ENCODE data around the gene OR3A2. TPM values are rescaled to one million over a fixed set of nuclear protein-coding genes. Genes with fewer than 3 reads are reported as not detected.
"Not testable (repeated sequence)": the region's sequence is repeated elsewhere in the genome, so short reads cannot be mapped to it uniquely, and the experiment has no call there.

The OR3A2 gene
- total RNA-seq, 1 donor from 2014 or later: 0.62 TPM

DNA sequence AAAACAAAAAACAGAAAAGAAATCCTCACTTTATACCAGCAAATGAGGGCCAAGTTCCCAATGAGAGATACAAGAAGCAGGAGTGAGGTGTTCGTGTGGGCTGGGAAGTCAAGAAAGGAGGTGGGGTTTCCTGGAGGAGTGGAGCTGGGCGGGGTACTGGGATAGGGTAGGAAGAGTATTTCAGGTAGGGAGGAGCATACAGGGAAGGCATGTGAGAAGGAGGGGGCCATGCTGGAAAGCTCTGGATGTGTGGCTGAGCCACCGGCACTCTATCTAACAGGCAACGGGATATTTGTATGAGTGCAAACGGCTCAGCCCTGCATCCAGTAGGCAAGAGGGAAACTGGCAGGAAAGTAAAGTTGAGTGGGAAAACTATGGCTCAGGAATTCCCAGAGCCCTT lies 4.2 kb downstream of the OR3A2 start:
- intact Hi-C loops (cut with micrococcal nuclease): no loop called here
- Mint-ChIP-seq H3K27ac (no peak overlapping the region), H3K27me3 (ENCODE audit: low read depth) (peaks cover 5% of the 10 kb centered on the region), H3K4me3 (ENCODE audit: low read depth) (no peak overlapping the region), H3K36me3 (ENCODE audit: low read depth) (no peaks in the 10 kb centered on the region), H3K4me1 (ENCODE audit: low read depth) (no peaks in the 10 kb centered on the region), H3K9me3 (no peaks in the 10 kb centered on the region)
- DNase-seq (ENCODE audit: low spot score): no peak

DNA sequence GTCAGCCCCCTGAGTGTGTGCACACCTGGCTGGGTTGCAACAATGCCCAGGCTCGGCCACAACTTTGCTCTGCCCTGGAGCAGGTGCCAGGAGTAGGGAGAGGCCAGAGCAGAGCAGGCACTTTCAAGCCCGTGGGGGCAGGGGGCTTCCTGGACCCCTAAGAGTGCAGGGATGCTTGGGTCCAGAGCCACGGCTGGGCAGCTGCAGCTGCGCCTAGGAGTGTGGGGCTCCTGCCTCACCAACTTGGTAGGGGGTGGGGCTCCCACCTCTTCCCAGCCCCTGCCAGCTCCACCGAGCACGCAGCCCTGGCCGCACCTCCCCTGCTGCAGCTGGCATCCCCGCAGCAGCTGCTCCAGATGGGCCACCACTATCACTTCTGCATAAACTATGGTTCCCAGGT lies 7.8 kb downstream of the OR3A2 start:
- Mint-ChIP-seq H3K4me3 (ENCODE audit: low read depth) (no peak overlapping the region), H3K9me3 (peaks cover 19% of the 10 kb centered on the region), H3K27ac (no peak overlapping the region), H3K4me1 (ENCODE audit: low read depth) (no peaks in the 10 kb centered on the region), H3K27me3 (ENCODE audit: low read depth) (no peaks in the 10 kb centered on the region), H3K36me3 (ENCODE audit: low read depth) (no peaks in the 10 kb centered on the region)
- intact Hi-C loops (cut with micrococcal nuclease): no loop called here
- DNase-seq (ENCODE audit: low spot score): no peak

DNA sequence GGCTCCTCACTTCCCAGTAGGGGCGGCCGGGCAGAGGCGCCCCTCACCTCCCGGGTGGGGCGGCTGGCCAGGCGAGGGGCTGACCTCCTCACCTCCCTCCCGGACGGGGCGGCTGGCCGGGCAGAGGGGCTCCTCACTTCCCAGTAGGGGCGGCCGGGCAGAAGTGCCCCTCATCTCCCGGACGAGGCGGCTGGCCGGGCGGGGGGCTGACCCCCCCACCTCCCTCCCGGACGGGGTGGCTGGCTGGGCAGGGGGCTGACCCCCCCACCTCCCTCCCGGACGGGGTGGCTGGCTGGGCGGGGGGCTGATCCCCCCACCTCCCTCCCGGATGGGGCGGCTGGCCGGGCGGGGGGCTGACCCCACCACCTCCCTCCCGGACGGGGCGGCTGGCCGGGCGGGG lies 14.9 kb downstream of the OR3A2 start:
- DNase-seq (ENCODE audit: low spot score); H3K27me3 Mint-ChIP-seq (ENCODE audit: low read depth); H3K36me3 Mint-ChIP-seq (ENCODE audit: low read depth); intact Hi-C loops (cut with micrococcal nuclease); H3K4me1 Mint-ChIP-seq (ENCODE audit: low read depth); H3K27ac Mint-ChIP-seq; H3K4me3 Mint-ChIP-seq (ENCODE audit: low read depth): not testable (repeated sequence)
- peaks cover 31% of the 10 kb centered on the region for H3K9me3 Mint-ChIP-seq

DNA sequence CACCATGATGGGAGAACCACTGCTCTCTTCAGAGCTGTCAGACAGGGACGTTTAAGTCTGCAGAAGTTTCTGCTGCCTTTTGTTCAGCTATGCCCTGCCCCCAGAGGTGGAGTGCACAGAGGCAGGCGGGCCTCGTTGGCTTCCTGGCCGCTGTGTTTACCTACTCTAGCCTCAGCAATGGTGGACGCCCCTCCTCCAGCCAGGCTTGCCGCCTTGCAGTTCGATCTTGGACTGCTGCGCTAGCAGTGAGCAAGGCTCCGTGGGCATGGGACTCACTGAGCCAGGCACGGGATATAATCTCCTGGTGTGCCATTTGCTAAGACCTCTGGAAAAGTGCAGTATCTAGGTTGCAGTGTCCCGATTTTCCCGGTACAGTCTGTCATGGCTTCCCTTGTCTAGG lies 43.3 kb downstream of the OR3A2 start:
- H3K4me3 Mint-ChIP-seq (ENCODE audit: low read depth); H3K27me3 Mint-ChIP-seq (ENCODE audit: low read depth); H3K9me3 Mint-ChIP-seq; intact Hi-C loops (cut with micrococcal nuclease); H3K36me3 Mint-ChIP-seq (ENCODE audit: low read depth); H3K27ac Mint-ChIP-seq; H3K4me1 Mint-ChIP-seq (ENCODE audit: low read depth); DNase-seq (ENCODE audit: low spot score): not testable (repeated sequence)

DNA sequence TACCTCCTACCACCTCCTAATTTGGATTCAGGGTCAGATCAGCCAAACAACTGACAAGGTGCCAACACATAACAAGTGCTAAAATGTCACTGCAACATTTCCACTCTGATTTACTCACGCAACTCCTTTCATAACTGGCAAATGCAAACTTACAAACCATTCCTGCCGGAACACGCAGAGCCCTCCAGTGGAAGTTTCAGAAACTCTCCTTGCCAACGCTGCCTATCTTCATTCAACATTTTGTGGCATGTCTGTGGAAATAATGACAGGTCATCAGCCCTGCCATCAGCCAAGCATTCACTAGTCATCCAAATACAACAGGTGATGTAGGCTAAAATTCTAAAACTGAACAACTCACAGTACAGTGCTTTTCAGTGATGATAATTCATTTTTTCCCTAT lies 50.2 kb downstream of the OR3A2 start:
- Mint-ChIP-seq H3K36me3 (ENCODE audit: low read depth) (no peaks in the 10 kb centered on the region), H3K4me3 (ENCODE audit: low read depth) (no peak overlapping the region), H3K9me3 (peaks cover 11% of the 10 kb centered on the region), H3K4me1 (ENCODE audit: low read depth) (no peaks in the 10 kb centered on the region), H3K27me3 (ENCODE audit: low read depth) (no peaks in the 10 kb centered on the region), H3K27ac (no peak overlapping the region)
- DNase-seq (ENCODE audit: low spot score): no peak
- intact Hi-C loops (cut with micrococcal nuclease): no loop called here

DNA sequence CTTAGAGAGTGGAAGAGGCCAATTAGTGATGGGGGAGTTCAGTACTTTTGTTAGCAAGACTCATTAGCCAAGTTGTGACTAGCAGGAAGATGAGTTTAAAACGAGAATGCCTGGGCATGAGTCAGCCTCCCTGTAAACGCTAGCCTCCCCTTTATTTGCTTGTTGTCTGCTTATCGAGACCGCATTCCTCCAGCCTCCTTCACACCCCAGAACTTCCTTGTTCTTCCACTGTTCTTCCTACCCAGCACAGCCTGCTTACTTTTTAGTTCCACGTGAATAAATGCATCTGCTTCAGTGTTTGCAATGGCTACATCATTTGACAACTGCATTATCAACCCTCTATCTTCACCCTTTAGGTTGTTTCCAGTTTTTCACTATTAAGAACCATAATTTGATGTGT lies 67.8 kb downstream of the OR3A2 start:
- Mint-ChIP-seq H3K36me3 (ENCODE audit: low read depth) (no peaks in the 10 kb centered on the region), H3K4me3 (ENCODE audit: low read depth) (no peak overlapping the region), H3K27me3 (ENCODE audit: low read depth) (no peaks in the 10 kb centered on the region), H3K4me1 (ENCODE audit: low read depth) (no peaks in the 10 kb centered on the region), H3K27ac (no peak overlapping the region), H3K9me3 (peaks cover 5% of the 10 kb centered on the region)
- no peak for DNase-seq (ENCODE audit: low spot score)
- intact Hi-C loops (cut with micrococcal nuclease): no loop called here

DNA sequence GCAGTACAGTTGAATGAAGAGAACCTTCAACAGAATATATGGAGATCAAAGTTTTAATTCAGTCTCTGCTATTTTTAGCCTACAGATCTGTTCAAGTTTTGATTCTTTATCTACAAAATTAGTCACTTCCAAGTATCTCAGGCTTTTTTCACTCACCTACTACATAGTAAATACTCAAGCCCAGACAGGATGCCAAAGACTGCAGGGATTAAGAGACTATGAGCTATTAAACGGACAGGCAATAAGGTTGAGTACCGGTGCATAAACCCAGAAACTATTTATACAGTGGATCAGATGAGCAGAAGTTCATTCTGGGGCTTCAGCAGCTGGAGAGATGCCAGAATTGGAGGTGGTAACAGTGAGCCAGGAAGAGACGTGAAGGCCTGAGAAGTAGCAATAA lies 69.3 kb downstream of the OR3A2 start:
- no peak for DNase-seq (ENCODE audit: low spot score)
- no peaks in the 10 kb centered on the region for H3K9me3 Mint-ChIP-seq
- no peak overlapping the region for H3K27ac Mint-ChIP-seq
- H3K27me3 Mint-ChIP-seq (ENCODE audit: low read depth): no peaks in the 10 kb centered on the region
- H3K4me3 Mint-ChIP-seq (ENCODE audit: low read depth): no peak overlapping the region
- intact Hi-C loops (cut with micrococcal nuclease): no loop called here
- H3K4me1 Mint-ChIP-seq (ENCODE audit: low read depth): no peaks in the 10 kb centered on the region
- H3K36me3 Mint-ChIP-seq (ENCODE audit: low read depth): no peaks in the 10 kb centered on the region

DNA sequence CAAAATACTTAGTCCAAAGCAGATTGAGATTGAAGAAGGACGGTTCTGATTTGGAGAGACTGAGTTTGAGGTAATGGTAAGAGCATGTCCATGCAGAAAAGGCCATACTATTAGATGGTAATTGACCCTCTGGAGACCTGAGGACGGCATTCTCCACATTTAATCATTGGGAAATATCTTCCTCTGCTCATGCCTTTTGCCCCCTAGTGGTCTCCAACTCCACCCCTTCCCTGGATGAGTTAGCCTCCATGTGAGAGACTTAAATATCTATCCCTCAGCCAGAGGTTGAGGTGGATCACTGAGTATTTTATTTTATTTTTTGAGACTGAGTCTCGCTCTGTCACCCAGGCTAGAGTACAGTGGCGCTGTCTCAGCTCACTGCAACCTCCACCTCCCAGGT lies 77.5 kb downstream of the OR3A2 start:
- intact Hi-C loops (cut with micrococcal nuclease): no loop called here
- no peak for DNase-seq (ENCODE audit: low spot score)
- Mint-ChIP-seq H3K4me3 (ENCODE audit: low read depth) (no peak overlapping the region), H3K9me3 (no peaks in the 10 kb centered on the region), H3K27me3 (ENCODE audit: low read depth) (no peaks in the 10 kb centered on the region), H3K4me1 (ENCODE audit: low read depth) (no peaks in the 10 kb centered on the region), H3K27ac (no peak overlapping the region), H3K36me3 (ENCODE audit: low read depth) (no peaks in the 10 kb centered on the region)

DNA sequence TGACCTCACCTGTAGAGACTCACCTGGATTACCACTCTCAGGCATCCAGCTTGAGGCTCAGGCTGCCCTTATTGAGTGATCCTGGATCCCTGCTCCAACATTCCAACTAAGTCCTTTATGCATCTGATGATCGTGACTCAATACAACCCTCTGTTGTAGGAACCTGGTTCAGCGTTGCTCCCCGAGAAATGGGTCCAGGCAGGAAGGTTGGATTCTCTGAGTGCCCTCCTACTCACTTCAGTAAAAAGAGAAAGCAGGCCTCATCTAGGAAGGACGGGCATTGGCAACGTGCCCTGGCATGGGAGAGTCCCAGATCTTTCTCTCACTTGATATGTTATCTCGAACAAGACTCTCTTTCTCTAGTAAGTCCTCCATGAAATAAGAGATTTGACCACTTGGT lies 87.8 kb downstream of the OR3A2 start, which contains the start of gene OR3A1:
Gene OR3A1, minus strand, starts transcription at position 101 of the 400 bp plus-strand sequence. CDS start 5,778 bp downstream, outside the sequence.
- H3K4me3 Mint-ChIP-seq (ENCODE audit: low read depth): no peak within 1 kb of the TSS
- no peaks in the 10 kb centered on the region for H3K36me3 Mint-ChIP-seq (ENCODE audit: low read depth)
- intact Hi-C loops (cut with micrococcal nuclease): no loop called here
- no peak for DNase-seq (ENCODE audit: low spot score)
- peaks cover 2% of the 10 kb centered on the region for H3K27me3 Mint-ChIP-seq (ENCODE audit: low read depth)
- H3K9me3 Mint-ChIP-seq: no peaks in the 10 kb centered on the region
- H3K4me1 Mint-ChIP-seq (ENCODE audit: low read depth): no peaks in the 10 kb centered on the region
- no peak within 1 kb of the TSS for H3K27ac Mint-ChIP-seq

DNA sequence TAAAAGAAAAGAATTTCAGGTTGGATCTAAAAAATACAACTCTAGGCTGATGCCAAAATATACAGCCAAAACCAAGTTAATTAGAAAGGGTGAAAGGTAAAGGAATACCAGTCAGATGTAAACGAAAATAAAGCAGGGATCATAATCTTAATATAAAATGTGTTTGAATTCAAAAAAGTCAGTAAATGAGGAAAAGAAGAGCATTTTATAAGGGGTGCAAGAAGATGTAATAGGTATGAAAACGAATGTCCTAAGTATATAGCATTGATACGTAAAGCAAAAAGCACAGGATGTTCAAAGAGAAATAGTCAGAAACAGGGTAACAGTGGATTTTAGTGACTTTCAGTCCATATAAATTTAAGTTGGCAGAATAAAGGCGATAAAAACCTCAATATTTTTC lies 90.5 kb downstream of the OR3A2 start:
- Mint-ChIP-seq H3K4me1 (ENCODE audit: low read depth) (no peaks in the 10 kb centered on the region), H3K27ac (no peak overlapping the region), H3K4me3 (ENCODE audit: low read depth) (no peak overlapping the region), H3K9me3 (no peaks in the 10 kb centered on the region), H3K36me3 (ENCODE audit: low read depth) (no peaks in the 10 kb centered on the region), H3K27me3 (ENCODE audit: low read depth) (peaks cover 2% of the 10 kb centered on the region)
- intact Hi-C loops (cut with micrococcal nuclease): no loop called here
- no peak for DNase-seq (ENCODE audit: low spot score)

DNA sequence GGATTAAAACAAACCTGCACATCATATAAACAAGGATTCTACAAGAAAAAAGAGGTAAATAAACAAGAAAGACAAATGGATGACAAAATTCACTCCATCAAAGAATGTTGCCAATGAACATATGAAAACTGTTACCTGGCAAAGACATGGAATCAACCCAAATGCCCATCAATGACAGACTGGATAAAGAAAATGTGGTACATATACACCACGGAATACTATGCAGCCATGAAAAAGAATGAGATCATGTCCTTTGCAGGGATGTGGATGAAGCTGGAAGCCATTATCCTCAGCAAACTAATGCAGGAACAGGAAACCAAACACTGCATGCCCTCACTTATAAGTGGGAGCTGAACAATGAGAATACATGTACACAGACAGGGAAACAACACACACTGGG lies 92.6 kb downstream of the OR3A2 start:
- H3K36me3 Mint-ChIP-seq (ENCODE audit: low read depth); H3K27ac Mint-ChIP-seq; H3K4me3 Mint-ChIP-seq (ENCODE audit: low read depth); H3K4me1 Mint-ChIP-seq (ENCODE audit: low read depth); H3K27me3 Mint-ChIP-seq (ENCODE audit: low read depth); intact Hi-C loops (cut with micrococcal nuclease); H3K9me3 Mint-ChIP-seq; DNase-seq (ENCODE audit: low spot score): not testable (repeated sequence)

DNA sequence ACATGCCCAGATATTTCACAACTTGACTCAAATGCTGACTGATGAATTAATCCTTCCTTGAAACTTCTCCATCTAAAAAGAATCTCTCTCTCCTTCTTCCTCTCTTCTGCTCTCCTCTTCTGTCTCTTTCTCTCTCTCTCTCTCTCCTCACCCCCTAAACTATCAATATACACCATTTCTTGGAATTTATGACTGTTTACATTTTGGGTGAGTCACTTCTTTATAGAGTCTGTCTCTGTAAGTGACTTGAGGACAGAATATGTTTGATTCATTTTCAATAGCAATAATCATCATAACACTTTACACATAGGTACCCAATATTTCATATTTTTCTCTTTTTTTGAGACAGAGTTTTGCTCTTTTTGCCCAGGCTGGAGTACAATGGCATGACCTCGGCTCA lies 103.2 kb downstream of the OR3A2 start:
- H3K36me3 Mint-ChIP-seq (ENCODE audit: low read depth): no peaks in the 10 kb centered on the region
- H3K4me1 Mint-ChIP-seq (ENCODE audit: low read depth): no peaks in the 10 kb centered on the region
- no peak overlapping the region for H3K27ac Mint-ChIP-seq
- no peaks in the 10 kb centered on the region for H3K9me3 Mint-ChIP-seq
- no peak overlapping the region for H3K4me3 Mint-ChIP-seq (ENCODE audit: low read depth)
- H3K27me3 Mint-ChIP-seq (ENCODE audit: low read depth): no peaks in the 10 kb centered on the region
- intact Hi-C loops (cut with micrococcal nuclease): no loop called here
- no peak for DNase-seq (ENCODE audit: low spot score)

DNA sequence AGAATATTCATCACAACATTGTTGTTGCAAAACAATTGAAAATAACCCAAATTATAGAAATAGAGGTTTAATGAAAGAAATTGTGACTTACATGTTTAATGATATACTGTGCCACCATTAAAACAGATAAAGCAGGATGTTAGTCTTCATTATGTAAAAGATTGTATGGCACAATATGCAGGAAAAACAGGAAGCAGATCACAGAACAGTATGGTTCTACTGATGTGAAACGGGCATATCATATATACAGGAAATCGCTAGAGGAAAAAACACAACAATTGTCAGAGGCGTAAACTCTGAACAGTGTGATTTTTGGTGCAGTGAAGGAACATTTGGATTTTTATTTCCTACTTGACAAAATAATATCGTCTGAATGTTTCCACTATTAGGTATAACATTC lies 110.0 kb downstream of the OR3A2 start:
- Mint-ChIP-seq H3K27ac (no peak overlapping the region), H3K27me3 (ENCODE audit: low read depth) (no peaks in the 10 kb centered on the region), H3K4me3 (ENCODE audit: low read depth) (no peak overlapping the region), H3K36me3 (ENCODE audit: low read depth) (no peaks in the 10 kb centered on the region), H3K9me3 (peaks cover 4% of the 10 kb centered on the region), H3K4me1 (ENCODE audit: low read depth) (no peaks in the 10 kb centered on the region)
- DNase-seq (ENCODE audit: low spot score): no peak
- intact Hi-C loops (cut with micrococcal nuclease): no loop called here

DNA sequence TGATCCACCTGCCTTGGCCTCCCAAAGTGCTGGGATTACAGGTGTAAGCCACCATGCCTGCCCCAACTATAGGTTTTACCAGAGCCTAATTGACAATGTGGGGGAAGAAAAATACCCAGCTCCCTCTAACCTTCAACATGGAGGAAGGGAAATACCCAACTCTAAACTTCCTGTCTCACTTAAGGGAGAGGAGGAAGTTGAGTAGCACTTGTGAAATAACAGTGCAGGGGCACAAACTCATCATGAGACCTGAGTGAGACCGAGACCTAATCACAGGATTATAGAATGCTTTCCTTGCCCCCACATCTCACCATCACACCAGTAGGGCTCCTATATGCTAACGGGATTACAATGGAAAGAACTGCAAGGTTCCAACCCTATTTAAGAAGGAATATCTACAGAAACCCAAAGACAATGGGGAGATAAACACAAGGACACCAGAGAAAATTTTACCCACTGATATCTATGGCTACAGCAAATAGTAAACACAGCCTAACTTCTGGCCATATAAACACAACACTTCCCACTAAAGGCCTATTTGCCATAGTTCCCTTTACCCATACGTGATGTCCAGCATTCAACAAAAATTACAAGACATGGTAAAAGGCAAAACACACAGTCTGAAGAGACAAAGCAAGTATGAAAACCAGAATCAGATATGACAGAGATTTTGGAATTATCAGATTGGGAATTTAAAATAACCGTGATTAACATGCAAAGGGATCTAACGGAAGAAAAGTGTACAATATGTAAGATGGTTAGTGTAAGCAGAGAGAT lies 114.8 kb downstream of the OR3A2 start:
- Mint-ChIP-seq H3K4me3 (ENCODE audit: low read depth) (no peak overlapping the region), H3K4me1 (ENCODE audit: low read depth) (no peaks in the 10 kb centered on the region), H3K27me3 (ENCODE audit: low read depth) (no peaks in the 10 kb centered on the region), H3K27ac (no peak overlapping the region), H3K9me3 (peaks cover 9% of the 10 kb centered on the region), H3K36me3 (ENCODE audit: low read depth) (no peaks in the 10 kb centered on the region)
- DNase-seq (ENCODE audit: low spot score): no peak
- intact Hi-C loops (cut with micrococcal nuclease): no loop called here

Data from activated T-helper 2 cell treated with anti-CD3 and anti-CD28 coated beads, Interferon-gamma antibody, Interleukin-2, Interleukin-4, amounts not matched to agents 10 μg/mL and 5 μg/mL and 100 μg/mL, durations not matched to agents 14 hours and 24 hours and 36 hours (primary cell).